GM21423 (cell line): ENCODE measurements around the gene LRMDA.

Experiments used
- ATAC-seq: cut with Tn5 transposase; IDR thresholded peaks from one replicate; pipeline ENCODE4 v1.9.1; 2021; ENCODE audit warnings: mild to moderate bottlenecking, moderate library complexity; ENCODE audit not compliant: unreplicated experiment

The LRMDA gene

GRCh38 chr10:76548716-76549115 lies 1117.3 kb downstream of the LRMDA start:
- ATAC-seq: no peak

GRCh38 chr10:76549171-76549570 lies 1117.7 kb downstream of the LRMDA start:
- no peak for ATAC-seq

- no peak for ATAC-seq
Observed at GRCh38 chr10:76550806-76551205, 1119.4 kb downstream of the LRMDA start.

GRCh38 chr10:76552091-76552873 lies 1120.9 kb downstream of the LRMDA start:
- no peak for ATAC-seq

GRCh38 chr10:76553263-76554032 lies 1122.0 kb downstream of the LRMDA start:
- ATAC-seq: no peak

- ATAC-seq: no peak
Observed at GRCh38 chr10:76554033-76554408, 1122.6 kb downstream of the LRMDA start.

- ATAC-seq: no peak
Observed at GRCh38 chr10:76554478-76554877, 1123.1 kb downstream of the LRMDA start.

- ATAC-seq: no peak
Observed at GRCh38 chr10:76555067-76555670, 1123.7 kb downstream of the LRMDA start.

- ATAC-seq: no peak
Observed at GRCh38 chr10:76557366-76557765, 1125.9 kb downstream of the LRMDA start.

- ATAC-seq: no peak
Observed at GRCh38 chr10:76558586-76558985, 1127.2 kb downstream of the LRMDA start.

- no peak for ATAC-seq
Observed at GRCh38 chr10:76558996-76559891, 1127.8 kb downstream of the LRMDA start.

- ATAC-seq: no peak
Observed at GRCh38 chr10:76559892-76560220, 1128.4 kb downstream of the LRMDA start.

- no peak for ATAC-seq
Observed at GRCh38 chr10:76560338-76560737, 1128.9 kb downstream of the LRMDA start.

GRCh38 chr10:76563286-76563685 lies 1131.9 kb downstream of the LRMDA start:
- no peak for ATAC-seq

GRCh38 chr10:76572021-76572420 lies 1140.6 kb downstream of the LRMDA start:
- no peak for ATAC-seq

- ATAC-seq: no peak
Observed at GRCh38 chr10:76576276-76576962, 1145.0 kb downstream of the LRMDA start.

GRCh38 chr10:76577455-76577854 lies 1146.0 kb downstream of the LRMDA start:
- no peak for ATAC-seq

- no peak for ATAC-seq
Observed at GRCh38 chr10:76581506-76582256, 1150.3 kb downstream of the LRMDA start.

GRCh38 chr10:76582531-76582930 lies 1151.1 kb downstream of the LRMDA start:
- no peak for ATAC-seq

GRCh38 chr10:76583711-76584161 lies 1152.3 kb downstream of the LRMDA start:
- ATAC-seq: no peak
